G401 (cell line): Measurements from ENCODE around the gene LDB3. TPM values are rescaled to one million over a fixed set of nuclear protein-coding genes. Genes with fewer than 3 reads are reported as not detected.

ENCODE experiments used
- DNase-seq: peaks from one replicate; pipeline ENCODE4 v3.0.0-alpha.2; 2015; ENCODE audit warnings: low spot score
- in situ Hi-C: cut with HindIII; loops from 2 replicates; pipeline ENCODE4 v1.10.0; 2016; ENCODE audit warnings: low sequenced_read_pairs, mixed read lengths
- total RNA-seq: library from RNA; depleted of rRNA; stranded (reverse); fragments of >200 nt; shearing (Covaris generic); gene quantifications from 2 replicates; pipeline ENCODE4 v1.2.3, GENCODE V29; 2014

Gene LDB3
- total RNA-seq, 1 experiment from 2014 or later: 0.78 TPM

- DNase-seq: no peak
- in situ Hi-C loops: no loop called here
Measured at GRCh38 chr10:86650151-86650550, 18.2 kb upstream of the LDB3 start.

GRCh38 chr10:86651021-86651471 lies 17.3 kb upstream of the LDB3 start:
- no peak for DNase-seq
- in situ Hi-C loops: no loop called here

GRCh38 chr10:86651631-86652331 lies 16.5 kb upstream of the LDB3 start:
- no peak for DNase-seq
- in situ Hi-C loops: no loop called here

GRCh38 chr10:86652361-86653202 lies 15.7 kb upstream of the LDB3 start:
- DNase-seq: no peak
- in situ Hi-C loops: no loop called here

GRCh38 chr10:86653379-86653778 lies 14.9 kb upstream of the LDB3 start:
- in situ Hi-C loops: no loop called here
- DNase-seq: no peak

GRCh38 chr10:86653987-86654386 lies 14.3 kb upstream of the LDB3 start:
- in situ Hi-C loops: no loop called here
- DNase-seq: no peak

- DNase-seq: no peak
Measured at GRCh38 chr10:86654411-86655172, 13.7 kb upstream of the LDB3 start, which contains the start of gene OPN4. TSS of gene OPN4 (plus strand) at chr10:86654547. CDS start at chr10:86654784, 237 bp downstream.

GRCh38 chr10:86655173-86655540 lies 13.2 kb upstream of the LDB3 start:
- in situ Hi-C loops: no loop called here
- no peak for DNase-seq

More at GRCh38 chr10:86654411-86655172, 13.7 kb upstream of the LDB3 start, which contains the start of gene OPN4:
- in situ Hi-C loops: no loop called here

GRCh38 chr10:86655596-86655995 lies 12.7 kb upstream of the LDB3 start:
- DNase-seq: no peak
- in situ Hi-C loops: no loop called here

GRCh38 chr10:86657011-86657395 lies 11.3 kb upstream of the LDB3 start:
- DNase-seq: no peak
- in situ Hi-C loops: no loop called here

GRCh38 chr10:86657396-86658011 lies 10.8 kb upstream of the LDB3 start:
- in situ Hi-C loops: no loop called here
- DNase-seq: no peak

GRCh38 chr10:86658261-86658741 lies 10.0 kb upstream of the LDB3 start:
- in situ Hi-C loops: no loop called here
- DNase-seq: no peak

- in situ Hi-C loops: no loop called here
- DNase-seq: no peak
Measured at GRCh38 chr10:86658751-86659150, 9.6 kb upstream of the LDB3 start.

- in situ Hi-C loops: no loop called here
- no peak for DNase-seq
Measured at GRCh38 chr10:86659161-86659691, 9.1 kb upstream of the LDB3 start.

GRCh38 chr10:86659721-86660453 lies 8.4 kb upstream of the LDB3 start:
- in situ Hi-C loops: no loop called here
- DNase-seq: no peak

- DNase-seq: peak; percentile 25
- in situ Hi-C loops: no loop called here
Measured at GRCh38 chr10:86661161-86662025, 6.9 kb upstream of the LDB3 start.
